Testis (tissue), 3 donors: ENCODE data around the gene SAT1. TPM values are rescaled to one million over a fixed set of nuclear protein-coding genes. Genes with fewer than 3 reads are reported as not detected.

ENCODE experiments used
- DNase-seq: peaks from one replicate; pipeline ENCODE4 v3.0.0-alpha.2; 2019
- H3K27ac ChIP-seq, 2 donors: fragments of 200-600 bp; sonication (generic); one replicate each; pipeline ENCODE4 v1.5.1; 2019
- H3K27me3 ChIP-seq: fragments of 200-600 bp; sonication (generic); one replicate; pipeline ENCODE4 v1.5.1; 2019
- H3K36me3 ChIP-seq: fragments of 200-600 bp; sonication (generic); one replicate; pipeline ENCODE4 v1.5.1; 2017; ENCODE audit warnings: low read depth; ENCODE audit errors: missing control alignments
- H3K4me1 ChIP-seq: fragments of 200-600 bp; sonication (generic); one replicate; pipeline ENCODE4 v1.5.1; 2019
- H3K4me3 ChIP-seq, 2 donors: fragments of 200-600 bp; sonication (generic); one replicate each; pipeline ENCODE4 v1.5.1; 2017 to 2019
- H3K9me3 ChIP-seq: fragments of 200-600 bp; sonication (generic); one replicate; pipeline ENCODE4 v1.5.1; 2017
- CTCF ChIP-seq, 3 experiments: fragments of 450-650 bp in 2 of 3; fragments of 200-600 bp in 1 of 3; sonication (generic) in 1 of 3; IDR thresholded peaks; one replicate each; pipeline ENCODE4 v1.5.1; 2016 to 2019; ENCODE audit warnings: antibody characterized with exemption in 3 of 3, mild to moderate bottlenecking in 2 of 3, moderate library complexity in 1 of 3
- POLR2A ChIP-seq: fragments of 450-650 bp; IDR thresholded peaks from one replicate; pipeline ENCODE4 v1.6.1; 2017; ENCODE audit warnings: antibody characterized with exemption, mild to moderate bottlenecking, moderate library complexity
- whole genome bisulfite sequencing, 2 donors: methylation state at CpG; one replicate each; pipeline ENCODE4 v1.1.5; 2018; 5-methylcytosine and 5-hydroxymethylcytosine counted together
- intact Hi-C: fragments of 100-400 bp; cut with DNase I; formaldehyde crosslinking; loops from one replicate; pipeline ENCODE4 v1.15.1; 2023; ENCODE audit warnings: low total_unique reads
- polyA plus RNA-seq: library from polyadenylated mRNA; stranded (reverse); fragments of 350-450 nt; fragmentation: Illumina TruSeq; extraction: RNeasy Lipid Tissue Mini Kit (QIAGEN cat#74804); gene quantifications from one replicate; pipeline ENCODE4 v1.2.3, GENCODE V29; 2014; ENCODE audit warnings: low read depth, low replicate concordance; ENCODE audit not compliant: insufficient read depth
- total RNA-seq, 2 donors: library from RNA; depleted of rRNA; stranded (reverse); fragments of >200 nt; gene quantifications; one replicate each; pipeline ENCODE4 v1.2.3, GENCODE V29; 2016

SAT1 gene
- total and polyA plus RNA-seq, 3 donors from 2014 or later = 258 to 459 (median 299) TPM

- Histone ChIP-seq H3K27ac (peak overlapping the region in 1 of 2 donors; percentile 14), H3K4me3 (no peak overlapping the region), H3K4me1 (no peaks in the 10 kb centered on the region), H3K36me3 (no peaks in the 10 kb centered on the region), H3K9me3 (no peaks in the 10 kb centered on the region), H3K27me3 (no peaks in the 10 kb centered on the region)
- WGBS, 2 donors = 53 to 69% methylated on average over 10 of the region's 10 CpGs
- no peak for TF ChIP-seq POLR2A
- DNase-seq = no peak
- intact Hi-C loops = no loop called here
Measured at GRCh38 chrX:23811108-23811651, 28.2 kb downstream of the SAT1 start.

GRCh38 chrX:23811656-23812055 lies 28.7 kb downstream of the SAT1 start:
- H3K36me3 ChIP-seq = no peaks in the 10 kb centered on the region
- no peak overlapping the region for H3K4me3 ChIP-seq
- intact Hi-C loops = no loop called here
- no peaks in the 10 kb centered on the region for H3K4me1 ChIP-seq
- WGBS, 2 donors = 78% methylated on average over 6 of the region's 6 CpGs
- no peaks in the 10 kb centered on the region for H3K27me3 ChIP-seq
- no peaks in the 10 kb centered on the region for H3K9me3 ChIP-seq
- TF ChIP-seq CTCF (IDR thresholded peaks at IDR 0.05) (no peak), POLR2A (no peak)
- DNase-seq = no peak
- H3K27ac ChIP-seq = peak overlapping the region in 1 of 2 donors; percentile 14

GRCh38 chrX:23813808-23814207 lies 30.8 kb downstream of the SAT1 start:
- WGBS, 2 donors = 92 to 93% methylated on average over 1 of the region's 1 CpG
- H3K4me3 ChIP-seq = no peak overlapping the region
- H3K4me1 ChIP-seq = no peaks in the 10 kb centered on the region
- DNase-seq = no peak
- no peaks in the 10 kb centered on the region for H3K27me3 ChIP-seq
- no peaks in the 10 kb centered on the region for H3K9me3 ChIP-seq
- no peaks in the 10 kb centered on the region for H3K36me3 ChIP-seq
- intact Hi-C loops = no loop called here
- TF ChIP-seq CTCF (IDR thresholded peaks at IDR 0.05) (no peak), POLR2A (no peak)
- H3K27ac ChIP-seq = no peak overlapping the region

- Histone ChIP-seq H3K4me1 (no peaks in the 10 kb centered on the region), H3K27me3 (no peaks in the 10 kb centered on the region), H3K36me3 (no peaks in the 10 kb centered on the region), H3K9me3 (no peaks in the 10 kb centered on the region), H3K4me3 (no peak overlapping the region), H3K27ac (no peak overlapping the region)
- no peak for DNase-seq
- WGBS, 2 donors = 93 to 96% methylated on average over 3 to 7 of the region's 7 CpGs
- no peak for TF ChIP-seq CTCF (IDR thresholded peaks at IDR 0.05)
- intact Hi-C loops = no loop called here
Measured at GRCh38 chrX:23815376-23815775, 32.4 kb downstream of the SAT1 start.

- Histone ChIP-seq H3K4me1 (no peaks in the 10 kb centered on the region), H3K36me3 (no peaks in the 10 kb centered on the region), H3K27ac (no peak overlapping the region), H3K27me3 (no peaks in the 10 kb centered on the region), H3K9me3 (no peaks in the 10 kb centered on the region), H3K4me3 (no peak overlapping the region)
- TF ChIP-seq POLR2A (no peak), CTCF (IDR thresholded peaks at IDR 0.05) (no peak)
- WGBS, 2 donors = 76 to 95% methylated on average over 3 to 4 of the region's 4 CpGs
- no peak for DNase-seq
- intact Hi-C loops = no loop called here
Measured at GRCh38 chrX:23816179-23816578, 33.2 kb downstream of the SAT1 start.
